Activated T-cell treated with anti-CD3 and anti-CD28 coated beads, Interleukin-2, amount 50 U/mL, for 48 hours (primary cell): ENCODE results near the gene TESMIN.

Source experiments
- DNase-seq, 2 experiments: peaks; one replicate each; pipeline ENCODE4 v3.0.0-alpha.2; 2020

The TESMIN gene

GRCh38 chr11:68759991-68760390 is 8.7 kb upstream of the TESMIN start:
- DNase-seq = no peak

GRCh38 chr11:68757711-68758110 is 6.4 kb upstream of the TESMIN start:
- no peak for DNase-seq

GRCh38 chr11:68756171-68756766 is 4.9 kb upstream of the TESMIN start:
- no peak for DNase-seq

- no peak for DNase-seq
Measured at GRCh38 chr11:68753300-68753699, 2.0 kb upstream of the TESMIN start.

- no peak for DNase-seq
Measured at GRCh38 chr11:68751004-68751325, 355 bp downstream of the TESMIN start.

- DNase-seq = peak; percentile 25 to 29
Measured at GRCh38 chr11:68750195-68751003, 921 bp downstream of the TESMIN start.

GRCh38 chr11:68749229-68750123 is 1.8 kb downstream of the TESMIN start:
- no peak for DNase-seq

- DNase-seq = no peak
Measured at GRCh38 chr11:68748061-68748460, 3.3 kb downstream of the TESMIN start.

- DNase-seq = no peak
Measured at GRCh38 chr11:68743539-68743938, 7.8 kb downstream of the TESMIN start.

GRCh38 chr11:68741463-68741862 is 9.9 kb downstream of the TESMIN start:
- DNase-seq = no peak

GRCh38 chr11:68735646-68736045 is 15.7 kb downstream of the TESMIN start:
- DNase-seq = no peak

- DNase-seq = no peak
Measured at GRCh38 chr11:68735125-68735524, 16.2 kb downstream of the TESMIN start.

GRCh38 chr11:68734111-68734510 is 17.2 kb downstream of the TESMIN start:
- no peak for DNase-seq

GRCh38 chr11:68727783-68728182 is 23.5 kb downstream of the TESMIN start:
- no peak for DNase-seq

GRCh38 chr11:68724293-68724692 is 27.0 kb downstream of the TESMIN start:
- DNase-seq = no peak

- no peak for DNase-seq
Measured at GRCh38 chr11:68722143-68722542, 29.2 kb downstream of the TESMIN start.

GRCh38 chr11:68721075-68721474 is 30.2 kb downstream of the TESMIN start:
- no peak for DNase-seq

- DNase-seq = no peak
Measured at GRCh38 chr11:68715456-68716122, 35.7 kb downstream of the TESMIN start.

- no peak for DNase-seq
Measured at GRCh38 chr11:68714060-68714856, 37.1 kb downstream of the TESMIN start.

- no peak for DNase-seq
Measured at GRCh38 chr11:68711114-68711513, 40.2 kb downstream of the TESMIN start.

GRCh38 chr11:68710409-68710808 is 40.9 kb downstream of the TESMIN start:
- no peak for DNase-seq

GRCh38 chr11:68709062-68709461 is 42.3 kb downstream of the TESMIN start:
- DNase-seq = no peak
